Heart right ventricle (tissue), 16 donors: ENCODE measurements around the gene ELP5. TPM values are rescaled to one million over a fixed set of nuclear protein-coding genes. Genes with fewer than 3 reads are reported as not detected.

Experiments
- ATAC-seq, 8 donors: fragments of 200-7000 bp; cut with Tn5 transposase; one replicate each; pipeline ENCODE4 v1.9.1; 2020; ENCODE audit warnings: mild to moderate bottlenecking in 8 of 8, moderate library complexity in 8 of 8, moderate number of reproducible peaks in 1 of 8
- DNase-seq, 2 donors: peaks; one replicate each; pipeline ENCODE4 v3.0.0-alpha.2; 2020
- H3K27ac ChIP-seq, 10 donors: fragments of 200-600 bp; sonication (generic) in 2 of 10; one replicate each; pipeline versions ENCODE4 v1.5.0 to v1.8.0; 2020 to 2022; ENCODE audit warnings: mild to moderate bottlenecking in 3 of 10
- H3K27me3 ChIP-seq, 7 donors: fragments of 200-600 bp; one replicate each; pipeline ENCODE4 v1.8.0; 2021 to 2022; ENCODE audit warnings: mild to moderate bottlenecking in 2 of 7
- H3K36me3 ChIP-seq, 9 donors: fragments of 200-600 bp; sonication (generic) in 1 of 9; one replicate each; pipeline versions ENCODE4 v1.5.0 to v1.8.0; 2020 to 2022; ENCODE audit warnings: mild to moderate bottlenecking in 2 of 9
- H3K4me1 ChIP-seq, 9 donors: fragments of 200-600 bp; sonication (generic) in 1 of 9; one replicate each; pipeline versions ENCODE4 v1.5.0 to v1.8.0; 2020 to 2022; ENCODE audit warnings: mild to moderate bottlenecking in 4 of 9
- H3K4me3 ChIP-seq, 10 donors: fragments of 200-600 bp; sonication (generic) in 2 of 10; one replicate each; pipeline versions ENCODE4 v1.5.0 to v1.8.0; 2020 to 2022; ENCODE audit warnings: mild to moderate bottlenecking in 7 of 10, moderate library complexity in 2 of 10
- H3K9me3 ChIP-seq, 11 donors: fragments of 200-600 bp in 10 of 11; sonication (generic) in 2 of 11; one replicate each; pipeline versions ENCODE4 v1.5.0 to v1.8.0; 2013 to 2022; ENCODE audit warnings: mild to moderate bottlenecking in 2 of 11, control low read depth in 1 of 11, moderate library complexity in 1 of 11
- CTCF ChIP-seq, 9 donors: fragments of 200-600 bp; sonication (generic) in 2 of 9; IDR thresholded peaks; one replicate each; pipeline versions ENCODE4 v1.5.0 to v1.8.0; 2021 to 2022; ENCODE audit warnings: antibody characterized with exemption in 9 of 9, mild to moderate bottlenecking in 5 of 9, moderate library complexity in 1 of 9
- WGBS, 2 donors: extraction: QIAGEN DNeasy Blood & Tissue Kit; methylation state at CpG; one replicate each; pipeline ENCODE4 v1.1.7; 2013; ENCODE audit warnings: inconsistent platforms in 1 of 2; 5-methylcytosine and 5-hydroxymethylcytosine counted together
- intact Hi-C, 10 donors: fragments of 100-400 bp; cut with DNase I; formaldehyde crosslinking; loops; one replicate each; pipeline versions ENCODE4 v1.11.1 to v1.14.2; 2022
- polyA plus RNA-seq, 2 donors: library from polyadenylated mRNA; stranded (reverse); fragments of 200-250 nt; gene quantifications; one replicate each; pipeline ENCODE4 v1.2.3, GENCODE V29; 2013
- total RNA-seq, 10 donors: library from RNA; stranded (reverse); fragmentation: NEBNext Ultra II Directional in 3 of 10; extraction: Animal tissue kit (Norgen Biotek cat#: 25700) in 3 of 10; gene quantifications; one replicate each; pipeline versions ENCODE4 v1.2.1 to v1.2.4, GENCODE V29; 2021 to 2023
- donor health status: Arrhythmogenic right ventricular cardiomyopathy.
- donor health status: ischemic (EF 13 %, LVEDD 7.1; RV severe dilation, severe dysfunction).
- donor health status: healthy with polysubstance abuse.
- donor health status: DM: no; HTN: yes; CAD: no.
- donor health status: DM: no; HTN: no; CAD: no.
- donor health status: ischemic (EF 25% LVEDD 6.9; RV normal size, moderate dysfunction).
- donor health status: ischemic (EF 25% LVEDD 5.7; RV mildly dilated, moderate dysfunction).
- donor health status: healthy.
- donor health status: DM: yes; HTN: yes; CAD: no.
- donor health status: Ischemic cardiomyopathy.
- donor health status: ischemic (EF 35%, LVEDD 5.7; RV mildly dilated, moderate dysfunction).
- donor health status: nonischemic (EF 11% LVEDD 7.7; RV severe dilation, severe dysfunction).
- donor health status: DM: yes; HTN: yes; CAD: no.
- donor health status: PGD.
- donor health status: ischemic (EF 29% LVEDD 5.4; RV normal size, mild dysfunction).
- donor health status: nonischemic (EF 23%, LVEDD 6.1; RV moderate dilation, normal function).

Gene ELP5
- total and polyA plus RNA-seq, 12 donors: 29.0 to 110 (median 52.1) TPM

- 0 to 1% methylated on average over 34 of the region's 34 CpGs for WGBS, 2 donors
- peak; percentile 90 for DNase-seq
- Histone ChIP-seq H3K4me3 (peak overlapping the region; percentile 53 to 72 (median 59)), H3K27ac (peak overlapping the region in 9 of 10 donors; percentile 44 to 86 (median 70)), H3K27me3 (no peaks in the 10 kb centered on the region), H3K36me3 (peaks cover 0 to 39% (median 13%) of the 10 kb centered on the region in 9 donors), H3K4me1 (peaks cover 0 to 16% (median 5%) of the 10 kb centered on the region in 9 donors), H3K9me3 (no peaks in the 10 kb centered on the region)
- intact Hi-C loops: no loop called here
- ATAC-seq: peak; percentile 87 to 94 (median 90)
- no peak for TF ChIP-seq CTCF (IDR thresholded peaks at IDR 0.05)
Observed at GRCh38 chr17:7204828-7205461, 47.1 kb upstream of the ELP5 start.

GRCh38 chr17:7205561-7205960 lies 46.5 kb upstream of the ELP5 start:
- Histone ChIP-seq H3K36me3 (peaks cover 0 to 34% (median 13%) of the 10 kb centered on the region in 9 donors), H3K27me3 (no peaks in the 10 kb centered on the region), H3K9me3 (no peaks in the 10 kb centered on the region), H3K27ac (peak overlapping the region in 9 of 10 donors; percentile 44 to 86 (median 70)), H3K4me3 (peak overlapping the region; percentile 53 to 72 (median 59)), H3K4me1 (peaks cover 0 to 16% (median 5%) of the 10 kb centered on the region in 9 donors)
- intact Hi-C loops: no loop called here
- ATAC-seq (no peak), DNase-seq (no peak)
- 49 to 52% methylated on average over 15 of the region's 15 CpGs for WGBS, 2 donors
- TF ChIP-seq CTCF (IDR thresholded peaks at IDR 0.05): no peak

- no peak for TF ChIP-seq CTCF (IDR thresholded peaks at IDR 0.05)
- peak overlapping the region in 1 of 10 donors; percentile 11 for H3K4me3 ChIP-seq
- ATAC-seq (peak in 2 of 8 donors; percentile 10 to 15), DNase-seq (no peak)
- H3K4me1 ChIP-seq: peaks cover 0 to 24% (median 10%) of the 10 kb centered on the region in 9 donors
- H3K27ac ChIP-seq: peak overlapping the region in 5 of 10 donors; percentile 6 to 58 (median 35)
- 68 to 78% methylated on average over 23 to 24 of the region's 24 CpGs for WGBS, 2 donors
- H3K9me3 ChIP-seq: no peaks in the 10 kb centered on the region
- H3K36me3 ChIP-seq: peaks cover 0 to 16% (median 9%) of the 10 kb centered on the region in 9 donors
- intact Hi-C loops: no loop called here
- no peaks in the 10 kb centered on the region for H3K27me3 ChIP-seq
Observed at GRCh38 chr17:7207120-7208001, 44.7 kb upstream of the ELP5 start.

GRCh38 chr17:7208027-7208571 lies 43.9 kb upstream of the ELP5 start:
- Histone ChIP-seq H3K4me3 (peak overlapping the region in 1 of 10 donors; percentile 11), H3K27ac (peak overlapping the region in 1 of 10 donors; percentile 25), H3K9me3 (no peaks in the 10 kb centered on the region), H3K36me3 (peaks cover 0 to 9% (median 2%) of the 10 kb centered on the region in 9 donors), H3K4me1 (peaks cover 0 to 24% (median 10%) of the 10 kb centered on the region in 9 donors), H3K27me3 (no peaks in the 10 kb centered on the region)
- no peak for DNase-seq
- ATAC-seq: no peak
- TF ChIP-seq CTCF (IDR thresholded peaks at IDR 0.05): no peak
- WGBS, 2 donors: 55 to 59% methylated on average over 20 to 21 of the region's 21 CpGs
- intact Hi-C loops: no loop called here
